CD14-positive monocyte (primary cell): ENCODE measurements around the gene MCMBP. TPM values are rescaled to one million over a fixed set of nuclear protein-coding genes. Genes with fewer than 3 reads are reported as not detected.
A peak's percentile ranks its signal among the peaks of the same experiment; 100 is the strongest.

Source experiments
- DNase-seq, 3 donors: peaks; one replicate each; pipeline ENCODE4 v3.0.0-alpha.2; 2011 to 2022
- H2AFZ ChIP-seq: 2 replicates; pipeline ENCODE4 v1.6.0; 2012; ENCODE audit warnings: mild to moderate bottlenecking, low read depth, low read length, inconsistent platforms; ENCODE audit not compliant: insufficient read depth, poor library complexity, severe bottlenecking
- H3K27ac ChIP-seq, 2 donors: 1 replicate in 1 of 2; 2 replicates in 1 of 2; pipeline ENCODE4 v1.5.1; 2012 to 2013; ENCODE audit warnings: low read length in 2 of 2, control low read depth in 1 of 2, inconsistent platforms in 1 of 2, low read depth in 1 of 2, mild to moderate bottlenecking in 1 of 2
- H3K27me3 ChIP-seq, 2 donors: one replicate each; pipeline versions ENCODE4 v1.6.0 to v1.6.1; 2011 to 2013; ENCODE audit warnings: low read length in 2 of 2; ENCODE audit not compliant: control insufficient read depth in 2 of 2, insufficient read depth in 2 of 2
- H3K36me3 ChIP-seq, 2 donors: replicated peaks in 1 of 2; 1 replicate in 1 of 2; 2 replicates in 1 of 2; pipeline versions ENCODE4 v1.5.1 to v1.6.1; 2012 to 2013; ENCODE audit warnings: low read length in 2 of 2, control low read depth in 1 of 2, inconsistent platforms in 1 of 2, mild to moderate bottlenecking in 1 of 2; ENCODE audit not compliant: insufficient read depth in 2 of 2, control insufficient read depth in 1 of 2
- H3K4me1 ChIP-seq, 2 donors: 1 replicate in 1 of 2; 2 replicates in 1 of 2; pipeline versions ENCODE4 v1.5.1 to v1.6.1; 2012 to 2013; ENCODE audit warnings: low read length in 2 of 2, control low read depth in 1 of 2, inconsistent platforms in 1 of 2, mild to moderate bottlenecking in 1 of 2, moderate library complexity in 1 of 2; ENCODE audit not compliant: insufficient read depth in 2 of 2, control insufficient read depth in 1 of 2
- H3K4me2 ChIP-seq: replicated peaks from 2 replicates; pipeline ENCODE3; 2012; ENCODE audit warnings: low read length, moderate library complexity, mild to moderate bottlenecking; ENCODE audit not compliant: poor library complexity, severe bottlenecking; ENCODE audit errors: extremely low read depth
- H3K4me3 ChIP-seq, 3 experiments: fragments of 200-600 bp in 1 of 3; sonication (generic) in 1 of 3; replicated peaks in 1 of 3; 1 replicate in 2 of 3; 2 replicates in 1 of 3; pipeline ENCODE4 v1.5.1; 2011 to 2013; ENCODE audit warnings: low read length in 3 of 3, mild to moderate bottlenecking in 3 of 3, control low read depth in 2 of 3, low read depth in 2 of 3, inconsistent platforms in 1 of 3, moderate library complexity in 1 of 3
- H3K79me2 ChIP-seq: 2 replicates; pipeline ENCODE4 v1.6.0; 2012; ENCODE audit warnings: mild to moderate bottlenecking, control low read depth, inconsistent platforms, low read length, moderate library complexity; ENCODE audit not compliant: insufficient read depth
- H3K9ac ChIP-seq: 2 replicates; pipeline ENCODE4 v1.6.0; 2017; ENCODE audit warnings: low read length, mild to moderate bottlenecking; ENCODE audit not compliant: insufficient read depth, poor library complexity, severe bottlenecking
- H3K9me3 ChIP-seq, 2 donors: replicated peaks in 1 of 2; 1 replicate in 1 of 2; 2 replicates in 1 of 2; pipeline versions ENCODE4 v1.5.1 to v1.6.1; 2012 to 2013; ENCODE audit warnings: low read length in 2 of 2, control low read depth in 1 of 2; ENCODE audit not compliant: control insufficient read depth in 1 of 2, insufficient read depth in 1 of 2
- H4K20me1 ChIP-seq: 2 replicates; pipeline ENCODE4 v1.6.0; 2012; ENCODE audit warnings: mild to moderate bottlenecking, low read length, control low read depth, moderate library complexity; ENCODE audit not compliant: insufficient read depth
- H3K27ac Mint-ChIP-seq, 7 donors: one replicate each; pipeline ENCODE4 v1.8.0; 2020; ENCODE audit warnings: mild to moderate bottlenecking in 7 of 7, mixed read lengths in 7 of 7, moderate library complexity in 6 of 7, inconsistent platforms in 2 of 7
- H3K27me3 Mint-ChIP-seq, 3 donors: one replicate each; pipeline ENCODE4 v1.8.0; 2021 to 2022; ENCODE audit warnings: low read depth in 3 of 3, mild to moderate bottlenecking in 3 of 3, mixed read lengths in 3 of 3, moderate library complexity in 3 of 3, inconsistent platforms in 1 of 3
- H3K36me3 Mint-ChIP-seq, 2 donors: one replicate each; pipeline ENCODE4 v1.8.0; 2020; ENCODE audit warnings: mixed read lengths in 2 of 2, inconsistent platforms in 1 of 2, mild to moderate bottlenecking in 1 of 2
- H3K4me1 Mint-ChIP-seq: one replicate; pipeline ENCODE4 v1.8.0; 2020; ENCODE audit warnings: mild to moderate bottlenecking, mixed read lengths
- H3K4me3 Mint-ChIP-seq, 2 donors: one replicate each; pipeline ENCODE4 v1.8.0; 2020; ENCODE audit warnings: mild to moderate bottlenecking in 2 of 2, mixed read lengths in 2 of 2, moderate library complexity in 1 of 2
- H3K9me3 Mint-ChIP-seq, 7 donors: one replicate each; pipeline ENCODE4 v1.8.0; 2020 to 2022; ENCODE audit warnings: mixed read lengths in 7 of 7, mild to moderate bottlenecking in 6 of 7, moderate library complexity in 6 of 7, inconsistent platforms in 2 of 7
- WGBS: methylation state at CpG from one replicate; pipeline ENCODE4 v1.1.5; 2013; ENCODE audit warnings: missing lambda C conversion rate; ENCODE audit not compliant: insufficient coverage; 5-methylcytosine and 5-hydroxymethylcytosine counted together
- intact Hi-C, 2 donors: fragments of 100-400 bp; cut with micrococcal nuclease; formaldehyde crosslinking; loops; one replicate each; pipeline versions ENCODE4 v1.15.0 to v1.15.1; 2023
- polyA plus RNA-seq, 3 donors: library from polyadenylated mRNA; depleted of rRNA in 1 of 3; unstranded in 2 of 3; stranded (reverse) in 1 of 3; fragments of 300-500 nt in 2 of 3; fragments of >200 nt in 1 of 3; fragmentation: Illumina TruSeq in 2 of 3; gene quantifications; 1 replicate in 2 of 3; 2 replicates in 1 of 3; pipeline ENCODE4 v1.2.3, GENCODE V29; 2012 to 2021
- TF ChIP-seq, protein P1 (sequence below): fragments of 200-600 bp; IDR thresholded peaks from one replicate; pipeline ENCODE4 v1.8.0; 2022; ENCODE audit warnings: antibody characterized with exemption, mild to moderate bottlenecking

MCMBP gene
- polyA plus RNA-seq, 3 donors = 40.3 to 96.7 (median 75.3) TPM

DNA sequence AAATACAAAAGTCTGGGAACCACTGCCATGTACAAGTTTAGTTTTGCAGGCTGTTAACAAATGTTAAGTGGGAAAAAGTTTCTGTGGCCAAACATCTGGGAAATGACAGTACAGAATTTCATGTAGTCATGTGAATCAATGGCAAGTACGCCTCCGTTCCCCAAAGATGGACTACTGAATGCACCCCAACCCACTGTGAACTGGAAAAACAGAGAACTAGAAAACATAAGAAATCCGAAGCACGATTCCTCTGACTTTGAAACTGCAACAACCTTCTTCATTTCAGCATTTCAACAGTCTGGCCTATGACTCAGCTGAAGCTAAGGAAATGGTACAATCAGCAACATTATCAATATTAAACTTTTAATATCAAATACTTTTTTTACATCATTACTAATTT lies 41.8 kb downstream of the MCMBP start:
- no peaks in the 10 kb centered on the region for H3K9me3 Mint-ChIP-seq
- Histone ChIP-seq H3K4me1 (no peaks in the 10 kb centered on the region), H4K20me1 (peaks cover 25% of the 10 kb centered on the region), H3K27ac (no peak overlapping the region), H3K9me3 (no peaks in the 10 kb centered on the region), H3K9ac (no peak overlapping the region), H3K27me3 (no peaks in the 10 kb centered on the region), H3K4me3 (no peak overlapping the region), H3K79me2 (no peaks in the 10 kb centered on the region), H2AFZ (no peak overlapping the region), H3K36me3 (peaks cover 85 to 95% of the 10 kb centered on the region in 2 donors), H3K4me2 (no peak overlapping the region)
- H3K36me3 Mint-ChIP-seq = peaks cover 89% of the 10 kb centered on the region in 2 donors
- no peaks in the 10 kb centered on the region for H3K27me3 Mint-ChIP-seq
- H3K27ac Mint-ChIP-seq = peak overlapping the region in 1 of 7 donors; percentile 32
- H3K4me1 Mint-ChIP-seq = no peaks in the 10 kb centered on the region
- TF ChIP-seq, protein P1, sequence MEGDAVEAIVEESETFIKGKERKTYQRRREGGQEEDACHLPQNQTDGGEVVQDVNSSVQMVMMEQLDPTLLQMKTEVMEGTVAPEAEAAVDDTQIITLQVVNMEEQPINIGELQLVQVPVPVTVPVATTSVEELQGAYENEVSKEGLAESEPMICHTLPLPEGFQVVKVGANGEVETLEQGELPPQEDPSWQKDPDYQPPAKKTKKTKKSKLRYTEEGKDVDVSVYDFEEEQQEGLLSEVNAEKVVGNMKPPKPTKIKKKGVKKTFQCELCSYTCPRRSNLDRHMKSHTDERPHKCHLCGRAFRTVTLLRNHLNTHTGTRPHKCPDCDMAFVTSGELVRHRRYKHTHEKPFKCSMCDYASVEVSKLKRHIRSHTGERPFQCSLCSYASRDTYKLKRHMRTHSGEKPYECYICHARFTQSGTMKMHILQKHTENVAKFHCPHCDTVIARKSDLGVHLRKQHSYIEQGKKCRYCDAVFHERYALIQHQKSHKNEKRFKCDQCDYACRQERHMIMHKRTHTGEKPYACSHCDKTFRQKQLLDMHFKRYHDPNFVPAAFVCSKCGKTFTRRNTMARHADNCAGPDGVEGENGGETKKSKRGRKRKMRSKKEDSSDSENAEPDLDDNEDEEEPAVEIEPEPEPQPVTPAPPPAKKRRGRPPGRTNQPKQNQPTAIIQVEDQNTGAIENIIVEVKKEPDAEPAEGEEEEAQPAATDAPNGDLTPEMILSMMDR = no peak
- WGBS = 92% methylated on average over 2 of the region's 4 CpGs
- H3K4me3 Mint-ChIP-seq = no peak overlapping the region
- intact Hi-C loops = no loop called here
- DNase-seq = no peak

DNA sequence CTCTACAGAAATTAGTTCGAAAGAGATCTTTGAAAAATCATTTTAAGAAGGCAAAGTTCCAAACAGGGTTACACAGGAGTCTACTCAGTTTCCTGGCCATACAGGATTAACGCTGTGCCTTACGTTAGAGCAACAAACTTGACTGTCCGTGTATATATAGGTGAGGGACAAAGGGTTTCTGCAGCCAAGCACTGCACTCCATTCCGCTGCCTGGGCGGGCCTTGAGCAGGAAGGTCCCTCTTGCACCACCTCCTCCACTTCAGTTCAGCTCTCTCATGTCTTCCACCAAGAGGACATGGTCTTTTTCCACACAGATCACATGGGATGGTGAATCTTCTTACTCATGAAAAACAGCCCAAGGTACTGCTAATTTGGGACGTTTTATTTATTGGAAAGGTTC lies 43.2 kb downstream of the MCMBP start:
- Histone ChIP-seq H3K9me3 (no peaks in the 10 kb centered on the region), H3K9ac (no peak overlapping the region), H2AFZ (no peak overlapping the region), H3K4me2 (no peak overlapping the region), H3K4me1 (no peaks in the 10 kb centered on the region), H3K27ac (no peak overlapping the region), H3K4me3 (no peak overlapping the region), H3K36me3 (peaks cover 71 to 86% of the 10 kb centered on the region in 2 donors), H3K27me3 (no peaks in the 10 kb centered on the region), H3K79me2 (no peaks in the 10 kb centered on the region), H4K20me1 (peaks cover 17% of the 10 kb centered on the region)
- TF ChIP-seq, protein P1 = no peak
- Mint-ChIP-seq H3K27me3 (no peaks in the 10 kb centered on the region), H3K4me1 (no peaks in the 10 kb centered on the region), H3K9me3 (no peaks in the 10 kb centered on the region), H3K4me3 (no peak overlapping the region), H3K36me3 (peaks cover 78 to 79% of the 10 kb centered on the region in 2 donors), H3K27ac (peak overlapping the region in 1 of 7 donors; percentile 34)
- DNase-seq = no peak
- intact Hi-C loops = no loop called here
- WGBS = no CpG with 5 or more reads among the region's 7 CpGs
